Right lobe of liver (tissue), 4 donors: Measurements from ENCODE around the gene SUFU.

Experiments used
- POLR2A ChIP-seq: fragments of 450-650 bp; IDR thresholded peaks from one replicate; pipeline ENCODE4 v1.6.1; 2017; ENCODE audit warnings: antibody characterized with exemption, mild to moderate bottlenecking
- TF ChIP-seq, protein P1 (sequence below), 4 donors: fragments of 200-600 bp in 3 of 4; fragments of 450-650 bp in 1 of 4; IDR thresholded peaks; one replicate each; pipeline versions ENCODE4 v1.5.1 to v1.8.0; 2016 to 2022; ENCODE audit warnings: antibody characterized with exemption in 4 of 4, mild to moderate bottlenecking in 2 of 4
- donor health status: DM: no; HTN: no; CAD: no.
- donor health status: DM: no; HTN: no; CAD: no.
- donor health status: DM: no; HTN: yes; CAD: no.

DNA sequence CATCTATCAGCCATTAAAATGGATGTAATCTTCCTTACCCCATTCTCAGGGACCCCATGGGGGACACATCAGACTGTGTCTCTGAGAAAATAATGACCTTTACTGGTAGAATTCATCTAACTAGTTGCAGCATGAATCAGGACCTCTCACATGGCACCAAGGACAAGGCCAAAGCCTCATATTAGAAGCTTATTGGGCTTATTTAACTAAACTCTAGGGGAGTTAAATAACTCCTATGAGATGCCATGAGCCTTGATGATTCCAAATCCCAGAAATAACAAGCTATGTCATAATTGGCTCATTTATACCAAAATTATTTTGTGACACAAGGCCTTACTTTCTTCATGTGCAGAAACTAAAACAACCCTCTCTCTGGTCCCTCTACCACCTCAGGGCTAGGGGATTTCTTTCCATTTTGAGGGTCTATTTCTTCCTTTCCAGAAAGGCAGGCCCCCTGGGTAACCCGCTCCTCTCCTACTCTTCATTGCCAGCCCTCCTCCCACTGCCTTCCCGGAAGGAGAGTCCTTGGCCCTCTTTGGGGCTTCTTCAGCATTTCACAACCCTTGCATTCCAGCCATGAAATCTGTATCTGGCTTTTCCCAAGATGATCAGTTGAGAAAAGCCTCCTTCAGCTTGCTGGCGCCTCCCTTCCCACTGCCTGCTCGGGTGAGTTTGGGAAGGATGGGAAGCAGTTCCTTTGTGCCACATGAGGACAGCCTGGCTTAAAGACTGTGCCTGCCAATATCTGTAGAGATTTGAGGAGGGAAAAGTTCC, 98.7 kb downstream of the SUFU start:
- TF ChIP-seq, protein P1, sequence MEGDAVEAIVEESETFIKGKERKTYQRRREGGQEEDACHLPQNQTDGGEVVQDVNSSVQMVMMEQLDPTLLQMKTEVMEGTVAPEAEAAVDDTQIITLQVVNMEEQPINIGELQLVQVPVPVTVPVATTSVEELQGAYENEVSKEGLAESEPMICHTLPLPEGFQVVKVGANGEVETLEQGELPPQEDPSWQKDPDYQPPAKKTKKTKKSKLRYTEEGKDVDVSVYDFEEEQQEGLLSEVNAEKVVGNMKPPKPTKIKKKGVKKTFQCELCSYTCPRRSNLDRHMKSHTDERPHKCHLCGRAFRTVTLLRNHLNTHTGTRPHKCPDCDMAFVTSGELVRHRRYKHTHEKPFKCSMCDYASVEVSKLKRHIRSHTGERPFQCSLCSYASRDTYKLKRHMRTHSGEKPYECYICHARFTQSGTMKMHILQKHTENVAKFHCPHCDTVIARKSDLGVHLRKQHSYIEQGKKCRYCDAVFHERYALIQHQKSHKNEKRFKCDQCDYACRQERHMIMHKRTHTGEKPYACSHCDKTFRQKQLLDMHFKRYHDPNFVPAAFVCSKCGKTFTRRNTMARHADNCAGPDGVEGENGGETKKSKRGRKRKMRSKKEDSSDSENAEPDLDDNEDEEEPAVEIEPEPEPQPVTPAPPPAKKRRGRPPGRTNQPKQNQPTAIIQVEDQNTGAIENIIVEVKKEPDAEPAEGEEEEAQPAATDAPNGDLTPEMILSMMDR (IDR thresholded peaks at IDR 0.05), result no peak
- no peak for TF ChIP-seq POLR2A
